ENCODE measurements around the gene CYB561. TPM values are rescaled to one million over a fixed set of nuclear protein-coding genes. Genes with fewer than 3 reads are reported as not detected.

The CYB561 gene, protein sequence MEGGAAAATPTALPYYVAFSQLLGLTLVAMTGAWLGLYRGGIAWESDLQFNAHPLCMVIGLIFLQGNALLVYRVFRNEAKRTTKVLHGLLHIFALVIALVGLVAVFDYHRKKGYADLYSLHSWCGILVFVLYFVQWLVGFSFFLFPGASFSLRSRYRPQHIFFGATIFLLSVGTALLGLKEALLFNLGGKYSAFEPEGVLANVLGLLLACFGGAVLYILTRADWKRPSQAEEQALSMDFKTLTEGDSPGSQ
- 3.6 and 4.9 TPM in 2 replicates for total RNA-seq
- total RNA-seq (2013): 1.1 TPM
- 3.5 and 6.2 TPM in 2 replicates for polyA plus RNA-seq
- polyA minus RNA-seq: 9.6 and 10.3 TPM in 2 replicates

DNA sequence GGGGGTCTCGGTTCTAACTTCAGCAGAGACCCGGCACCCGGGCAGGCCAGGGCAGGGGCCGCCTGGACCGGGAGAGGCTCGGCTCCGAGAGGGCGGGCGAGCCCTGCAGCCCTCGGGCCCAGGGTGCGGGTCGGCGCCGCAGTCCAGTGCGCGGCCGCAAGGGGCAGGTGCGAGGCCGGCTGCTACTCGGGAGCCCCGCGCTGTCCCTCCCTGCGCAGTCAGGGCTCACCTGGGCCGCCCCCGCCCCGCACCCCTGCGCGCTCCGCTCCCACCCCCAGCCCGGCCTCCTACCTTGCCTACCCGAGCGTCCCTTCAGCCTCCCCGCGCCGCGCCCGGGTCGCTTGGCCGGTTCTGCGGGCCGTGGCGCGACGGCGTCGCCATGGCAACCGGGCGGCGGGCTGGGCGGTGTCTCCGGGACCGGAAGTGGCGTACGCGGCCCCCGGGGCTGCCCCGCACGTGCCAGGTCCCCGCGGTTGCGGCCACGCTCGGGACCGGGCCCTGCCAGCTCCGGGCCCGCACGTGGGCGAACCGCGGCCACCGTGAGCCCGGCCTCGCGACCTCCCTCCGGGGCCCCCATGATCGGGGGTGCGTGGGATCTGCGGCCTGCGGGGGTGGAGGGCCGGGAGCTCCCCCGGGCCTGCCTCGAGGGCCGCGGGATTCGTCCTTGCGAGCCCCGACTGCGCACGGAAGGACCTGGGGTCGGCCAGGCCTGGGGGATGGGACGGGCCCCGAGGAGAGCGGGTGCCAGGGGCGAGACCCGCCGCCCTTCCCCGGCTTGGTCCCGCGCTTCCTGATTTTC lies at the start of gene CYB561:
Gene CYB561 (minus strand): TSS at position 353 of the 799 bp plus-strand sequence. CDS start 8,759 bp downstream, outside the sequence.
- Histone ChIP-seq H3K4me2 (replicated peaks; ENCODE audit: low read depth, low read length, poor library complexity, severe bottlenecking) (peak within 1 kb of the TSS; percentile 98), H3K4me3 (ENCODE audit: control extremely low read depth in 1 of 5, extremely low read depth in 1 of 5, insufficient read depth in 1 of 5, low read depth in 2 of 5, low read length in 4 of 5) (peak within 1 kb of the TSS in 4 of 5 experiments; percentile 54 to 70 (median 61)), H3K9ac (ENCODE audit: low read length) (peak within 1 kb of the TSS; percentile 74), H2AFZ (ENCODE audit: insufficient read depth, low read depth, low read length, poor library complexity, severe bottlenecking) (peak within 1 kb of the TSS; percentile 80), H3K27ac (ENCODE audit: low read length in 2 of 2) (peak within 1 kb of the TSS; percentile 38 to 79), H3K4me1 (ENCODE audit: control insufficient read depth in 2 of 2, insufficient read depth in 2 of 2, low read length in 2 of 2) (peaks cover 13 to 24% of the 10 kb centered on the region in 2 donors), H3K36me3 (replicated peaks in 1 of 2; ENCODE audit: control extremely low read depth in 1 of 2, control insufficient read depth in 1 of 2, extremely low read depth in 1 of 2, insufficient read depth in 2 of 2, low read length in 1 of 2) (no peaks in the 10 kb centered on the region), H3K79me2 (ENCODE audit: control insufficient read depth, insufficient read depth, low read length) (no peaks in the 10 kb centered on the region), H4K20me1 (ENCODE audit: control insufficient read depth, insufficient read depth, low read length, poor library complexity, severe bottlenecking) (no peaks in the 10 kb centered on the region), H3K9me3 (ENCODE audit: control extremely low read depth in 1 of 3, control insufficient read depth in 2 of 3, insufficient read depth in 1 of 3, low read length in 2 of 3) (no peaks in the 10 kb centered on the region), H3K27me3 (replicated peaks in 1 of 4; ENCODE audit: control extremely low read depth in 1 of 4, control insufficient read depth in 3 of 4, insufficient read depth in 4 of 4, low read length in 3 of 4) (peaks cover 0 to 2% (median 0%) of the 10 kb centered on the region in 4 experiments)
- H3K27me3 Mint-ChIP-seq: peaks cover 6% of the 10 kb centered on the region
- H3K27ac Mint-ChIP-seq: peak within 1 kb of the TSS; percentile 81
- ATAC-seq (ENCODE audit: low read depth): peak; percentile 73
- peak; percentile 94 for DNase-seq
- under 1% methylated on average over 93 of the region's 99 CpGs for WGBS (ENCODE audit: insufficient coverage)
- ChIA-PET CTCF (interaction anchor here (1.9 to 2.9 kb wide), 2 partner anchors 33 to 166 kb away, joined by 11 to 13 read pairs; no protein-coding TSS in a partner anchor), POLR2A (interaction anchor here (1.1 kb wide), 1 partner anchor 104 kb away, joined by 4 read pairs; the partner anchor contains the start of gene DCAF7)
- H3K4me3 Mint-ChIP-seq: peak within 1 kb of the TSS; percentile 77
- peaks cover 15% of the 10 kb centered on the region for H3K4me1 Mint-ChIP-seq
- no peaks in the 10 kb centered on the region for H3K9me3 Mint-ChIP-seq (ENCODE audit: insufficient read depth)
- intact Hi-C loops (cut with micrococcal nuclease): loop anchor here (1.0 to 5.0 kb wide), 6 partner anchors 31 to 399 kb away; partner anchors contain the start of genes ACE, DCAF7, MAP3K3 and TACO1
- TF ChIP-seq, protein P1, sequence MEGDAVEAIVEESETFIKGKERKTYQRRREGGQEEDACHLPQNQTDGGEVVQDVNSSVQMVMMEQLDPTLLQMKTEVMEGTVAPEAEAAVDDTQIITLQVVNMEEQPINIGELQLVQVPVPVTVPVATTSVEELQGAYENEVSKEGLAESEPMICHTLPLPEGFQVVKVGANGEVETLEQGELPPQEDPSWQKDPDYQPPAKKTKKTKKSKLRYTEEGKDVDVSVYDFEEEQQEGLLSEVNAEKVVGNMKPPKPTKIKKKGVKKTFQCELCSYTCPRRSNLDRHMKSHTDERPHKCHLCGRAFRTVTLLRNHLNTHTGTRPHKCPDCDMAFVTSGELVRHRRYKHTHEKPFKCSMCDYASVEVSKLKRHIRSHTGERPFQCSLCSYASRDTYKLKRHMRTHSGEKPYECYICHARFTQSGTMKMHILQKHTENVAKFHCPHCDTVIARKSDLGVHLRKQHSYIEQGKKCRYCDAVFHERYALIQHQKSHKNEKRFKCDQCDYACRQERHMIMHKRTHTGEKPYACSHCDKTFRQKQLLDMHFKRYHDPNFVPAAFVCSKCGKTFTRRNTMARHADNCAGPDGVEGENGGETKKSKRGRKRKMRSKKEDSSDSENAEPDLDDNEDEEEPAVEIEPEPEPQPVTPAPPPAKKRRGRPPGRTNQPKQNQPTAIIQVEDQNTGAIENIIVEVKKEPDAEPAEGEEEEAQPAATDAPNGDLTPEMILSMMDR (IDR thresholded peaks at IDR 0.05): peak; percentile 59
- TF ChIP-seq EZH2 (IDR thresholded peaks at IDR 0.05; ENCODE audit: borderline replicate concordance, insufficient read depth, low read depth, low read length, poor library complexity, severe bottlenecking): no peak
